Bronchial epithelial cell (primary cell): ENCODE results near the gene MYH15. TPM values are rescaled to one million over a fixed set of nuclear protein-coding genes. Genes with fewer than 3 reads are reported as not detected.

Experiments used
- DNase-seq: peaks from one replicate; pipeline ENCODE4 v3.0.0-alpha.2; 2010; ENCODE audit warnings: low read depth
- FAIRE-seq: peaks from 2 replicates; lab custom pipeline; 2011; peaks lifted over from hg19 to GRCh38; lab: Jason Lieb, UNC
- H3K27me3 ChIP-seq: 2 replicates; pipeline ENCODE4 v1.5.1; 2011; ENCODE audit warnings: low read length; ENCODE audit not compliant: control insufficient read depth, insufficient read depth
- H3K36me3 ChIP-seq: 2 replicates; pipeline ENCODE4 v1.5.1; 2011; ENCODE audit warnings: low read length; ENCODE audit not compliant: control insufficient read depth, insufficient read depth
- H3K4me3 ChIP-seq: 2 replicates; pipeline ENCODE4 v1.5.1; 2011; ENCODE audit warnings: mild to moderate bottlenecking, low read depth, low read length, control low read depth
- total RNA-seq: library from RNA; depleted of rRNA; stranded (reverse); fragments of >200 nt; gene quantifications from 2 replicates; pipeline ENCODE4 v1.2.1, GENCODE V29; 2014
- TF ChIP-seq, protein P1 (sequence below): IDR thresholded peaks from 2 replicates; pipeline ENCODE4 v1.5.1; 2011; ENCODE audit warnings: mild to moderate bottlenecking, moderate library complexity, low read length, control low read depth, inconsistent platforms; ENCODE audit not compliant: insufficient read depth, severe bottlenecking

MYH15 gene
- total RNA-seq: under 0.01 TPM in 2 replicates

DNA sequence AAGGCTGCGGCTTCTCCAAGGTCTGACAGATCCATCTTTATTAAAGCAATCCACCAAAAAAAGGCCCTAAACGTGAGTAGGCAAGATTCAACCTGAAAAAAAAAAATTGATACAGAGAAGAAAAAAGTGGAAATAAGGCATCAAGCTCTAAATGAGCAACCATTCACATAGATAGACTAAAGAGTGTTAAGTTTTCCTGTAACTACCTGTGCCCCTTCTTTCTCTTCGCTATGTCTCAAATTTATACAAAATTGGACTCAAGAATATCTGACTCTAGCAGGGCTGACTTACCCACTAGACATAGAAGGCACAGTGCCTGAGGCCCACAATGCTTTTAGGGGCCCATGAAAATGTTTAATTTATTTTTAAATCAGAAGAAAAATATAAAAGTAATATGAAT is at the start of gene MYH15:
Gene MYH15, minus strand, starts transcription at position 101 of the 400 bp plus-strand sequence. Its CDS starts 66 bp downstream, at position 35.
- H3K4me3 ChIP-seq: no peak within 1 kb of the TSS
- no peak for DNase-seq
- no peaks in the 10 kb centered on the region for H3K27me3 ChIP-seq
- no peak for FAIRE-seq
- no peaks in the 10 kb centered on the region for H3K36me3 ChIP-seq
- TF ChIP-seq, protein P1, sequence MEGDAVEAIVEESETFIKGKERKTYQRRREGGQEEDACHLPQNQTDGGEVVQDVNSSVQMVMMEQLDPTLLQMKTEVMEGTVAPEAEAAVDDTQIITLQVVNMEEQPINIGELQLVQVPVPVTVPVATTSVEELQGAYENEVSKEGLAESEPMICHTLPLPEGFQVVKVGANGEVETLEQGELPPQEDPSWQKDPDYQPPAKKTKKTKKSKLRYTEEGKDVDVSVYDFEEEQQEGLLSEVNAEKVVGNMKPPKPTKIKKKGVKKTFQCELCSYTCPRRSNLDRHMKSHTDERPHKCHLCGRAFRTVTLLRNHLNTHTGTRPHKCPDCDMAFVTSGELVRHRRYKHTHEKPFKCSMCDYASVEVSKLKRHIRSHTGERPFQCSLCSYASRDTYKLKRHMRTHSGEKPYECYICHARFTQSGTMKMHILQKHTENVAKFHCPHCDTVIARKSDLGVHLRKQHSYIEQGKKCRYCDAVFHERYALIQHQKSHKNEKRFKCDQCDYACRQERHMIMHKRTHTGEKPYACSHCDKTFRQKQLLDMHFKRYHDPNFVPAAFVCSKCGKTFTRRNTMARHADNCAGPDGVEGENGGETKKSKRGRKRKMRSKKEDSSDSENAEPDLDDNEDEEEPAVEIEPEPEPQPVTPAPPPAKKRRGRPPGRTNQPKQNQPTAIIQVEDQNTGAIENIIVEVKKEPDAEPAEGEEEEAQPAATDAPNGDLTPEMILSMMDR: no peak

DNA sequence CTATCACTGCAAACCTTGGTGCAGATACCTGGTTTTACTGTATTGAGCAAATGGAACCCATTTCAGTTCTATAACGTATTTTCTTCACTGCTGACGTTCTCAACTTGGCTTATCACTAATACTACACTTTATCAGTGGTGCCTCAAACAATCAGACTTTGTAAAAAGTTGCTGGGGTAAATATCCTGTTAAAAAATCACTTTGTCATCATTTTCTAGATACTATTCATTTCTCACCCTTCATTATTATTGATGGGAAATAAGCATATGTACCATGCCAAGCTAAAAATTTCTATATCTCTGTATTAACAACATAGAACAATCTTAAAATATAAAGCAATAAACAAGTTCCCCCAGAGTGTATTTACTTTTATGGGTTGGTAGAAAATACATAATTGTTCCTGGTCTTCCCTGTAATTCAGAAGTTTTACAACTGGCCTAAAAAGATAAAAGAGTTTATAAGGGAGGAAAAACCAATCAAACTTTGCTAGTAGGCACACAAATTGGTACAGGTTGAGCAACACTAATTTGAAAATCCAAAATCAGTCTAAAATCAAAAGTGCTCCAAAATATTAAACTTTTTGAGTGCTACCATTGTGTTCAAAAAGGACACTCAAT is 45.7 kb upstream of the MYH15 start:
- no peak overlapping the region for H3K4me3 ChIP-seq
- TF ChIP-seq, protein P1: no peak
- H3K36me3 ChIP-seq: no peaks in the 10 kb centered on the region
- no peak for DNase-seq
- H3K27me3 ChIP-seq: no peaks in the 10 kb centered on the region
- FAIRE-seq: no peak

DNA sequence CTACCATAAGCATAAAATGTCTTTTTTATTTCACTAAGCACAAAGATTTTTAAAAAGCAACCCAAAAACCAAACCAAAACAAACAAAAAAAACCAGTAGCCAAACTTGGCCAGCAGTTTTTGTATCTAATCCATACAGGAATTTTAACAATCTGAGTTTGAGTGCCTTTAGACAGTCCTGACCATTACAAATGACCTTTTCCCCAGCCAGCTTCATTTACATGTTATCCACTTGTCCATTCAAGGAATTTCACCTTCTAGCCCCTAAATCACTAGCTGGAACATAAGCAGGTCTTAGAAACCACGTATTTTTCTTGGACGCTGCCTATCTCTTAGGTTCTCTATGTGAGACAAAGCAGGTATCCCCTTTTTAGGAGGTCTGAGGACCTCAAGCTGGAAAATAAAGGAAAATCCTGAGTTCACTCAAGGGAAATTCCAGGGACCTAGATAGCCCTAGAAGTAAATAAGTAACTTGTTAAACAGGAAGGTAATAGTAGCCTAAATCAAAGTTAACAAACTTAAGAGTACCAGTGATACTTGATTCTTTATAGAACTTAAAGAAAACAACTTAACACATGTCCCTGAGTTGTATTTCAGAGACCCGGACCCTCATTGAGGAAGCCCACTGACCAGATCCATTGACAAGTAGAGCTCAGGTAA is 44.6 kb upstream of the MYH15 start:
- DNase-seq (no peak), FAIRE-seq (no peak)
- no peak overlapping the region for H3K4me3 ChIP-seq

DNA sequence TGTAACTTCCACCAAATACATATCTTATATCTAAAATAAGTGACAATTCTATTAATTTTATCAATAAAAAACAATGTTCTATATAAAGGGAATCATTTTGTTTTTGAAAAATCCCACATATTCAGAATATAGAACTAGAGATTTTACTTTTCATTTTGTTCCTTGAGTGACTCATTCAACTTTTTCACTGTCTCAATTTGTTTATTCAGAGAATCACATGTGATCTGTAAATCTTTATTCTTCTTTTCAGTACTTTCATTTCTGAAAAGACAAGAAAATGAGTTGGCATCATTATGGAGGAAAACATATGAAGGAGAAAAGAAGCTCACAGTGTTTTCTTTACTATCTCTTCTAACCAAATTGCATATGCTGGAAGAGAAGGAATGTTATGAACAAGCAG is 43.8 kb upstream of the MYH15 start:
- H3K36me3 ChIP-seq: no peaks in the 10 kb centered on the region

More for the DNA sequence above, 44.6 kb upstream of the MYH15 start:
- no peaks in the 10 kb centered on the region for H3K27me3 ChIP-seq
- no peaks in the 10 kb centered on the region for H3K36me3 ChIP-seq
- TF ChIP-seq, protein P1: no peak

DNA sequence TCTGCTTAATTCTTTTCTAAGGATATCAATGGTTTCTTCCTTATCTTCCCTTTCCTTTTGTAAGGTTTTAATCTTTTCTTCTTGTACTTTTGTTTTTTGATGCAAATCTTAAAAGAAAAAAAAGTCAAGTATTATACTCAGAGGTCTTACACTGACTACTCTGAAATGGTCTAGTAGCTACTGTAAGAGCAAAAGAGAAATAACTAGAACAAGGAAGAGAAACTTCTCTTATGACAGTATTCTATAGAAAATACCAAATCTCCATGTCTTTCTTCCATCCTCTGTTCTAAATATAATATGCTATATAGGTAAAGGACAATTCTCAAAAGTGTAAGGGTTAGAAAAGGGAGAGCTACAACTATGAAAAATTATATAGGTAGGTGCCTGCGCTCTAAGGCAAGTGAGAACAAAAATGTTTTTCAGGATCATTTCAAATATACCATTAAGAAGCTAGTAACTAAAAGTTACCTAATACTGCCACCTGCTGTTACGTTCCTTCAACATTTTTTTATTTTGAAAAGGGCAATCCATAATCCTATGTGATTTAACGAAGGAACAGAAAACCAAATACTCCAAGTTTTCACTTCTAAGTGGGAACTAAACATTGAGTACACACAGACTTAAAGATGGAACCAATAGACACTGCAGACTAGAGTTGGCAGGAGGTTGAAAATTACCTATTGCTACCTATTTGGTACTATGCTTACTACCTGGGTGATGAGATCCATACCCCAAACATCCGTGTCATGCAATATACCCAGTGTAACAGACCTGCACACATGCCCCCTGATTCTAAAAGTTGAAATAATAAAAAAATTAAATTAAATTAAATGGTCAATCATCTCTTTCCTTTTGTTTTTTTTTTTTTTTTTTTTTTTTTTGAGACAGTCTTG is 42.1 kb upstream of the MYH15 start:
- Histone ChIP-seq H3K36me3 (no peaks in the 10 kb centered on the region), H3K27me3 (no peaks in the 10 kb centered on the region), H3K4me3 (no peak overlapping the region)
- FAIRE-seq (no peak), DNase-seq (peak; percentile 54)
- TF ChIP-seq, protein P1: peak; percentile 36

More for the DNA sequence above, 43.8 kb upstream of the MYH15 start:
- FAIRE-seq: no peak
- peak; percentile 17 for DNase-seq
- Histone ChIP-seq H3K4me3 (no peak overlapping the region), H3K27me3 (no peaks in the 10 kb centered on the region)
- TF ChIP-seq, protein P1: no peak
